Measurements from ENCODE around the gene FBXO2.

The FBXO2 gene

GRCh38 chr1:11654137-11654938 is at the start of gene FBXO2, which contains the start of gene FBXO44:
TSS of gene FBXO2 (minus strand) at chr1:11654429. CDS start at chr1:11654340, 89 bp downstream.
TSS of gene FBXO44 (plus strand) at chr1:11654877. CDS start at chr1:11655836, 959 bp downstream.
- peak; percentile 60 for ATAC-seq
- TF ChIP-seq ISL1 (CRISPR knock-in tag; IDR thresholded peaks at IDR 0.05), result no peak

- TF ChIP-seq PPARA (CRISPR knock-in tag; IDR thresholded peaks at IDR 0.05; ENCODE audit: borderline replicate concordance) (no peak), ZNF70 (CRISPR knock-in tag; IDR thresholded peaks at IDR 0.05) (peak; percentile 91), PATZ1 (CRISPR knock-in tag; IDR thresholded peaks at IDR 0.05; ENCODE audit: borderline replicate concordance) (no peak)
- no peak for ATAC-seq
Observed at GRCh38 chr1:11703357-11704193, 49.3 kb upstream of the FBXO2 start.

GRCh38 chr1:11701981-11702803 is 48.0 kb upstream of the FBXO2 start:
- TF ChIP-seq PPARA (CRISPR knock-in tag; IDR thresholded peaks at IDR 0.05; ENCODE audit: borderline replicate concordance), result no peak
- no peak for ATAC-seq

- ATAC-seq, result peak; percentile 64
- TF ChIP-seq ZNF70 (CRISPR knock-in tag; IDR thresholded peaks at IDR 0.05), result 0 out of 2 replicates have a peak, but pooled peaks have one; percentile 10
- TF ChIP-seq ZFP3 (CRISPR knock-in tag; IDR thresholded peaks at IDR 0.05), result no peak
- TF ChIP-seq PATZ1 (CRISPR knock-in tag; IDR thresholded peaks at IDR 0.05; ENCODE audit: borderline replicate concordance), result no peak
Observed at GRCh38 chr1:11701551-11701961, 47.3 kb upstream of the FBXO2 start.

- ATAC-seq, result no peak
- TF ChIP-seq PATZ1 (CRISPR knock-in tag; IDR thresholded peaks at IDR 0.05; ENCODE audit: borderline replicate concordance) (no peak), ZFP3 (CRISPR knock-in tag; IDR thresholded peaks at IDR 0.05) (no peak), TOX (CRISPR knock-in tag; IDR thresholded peaks at IDR 0.05; ENCODE audit: borderline replicate concordance) (no peak), ISL1 (CRISPR knock-in tag; IDR thresholded peaks at IDR 0.05) (no peak), ESRRG (CRISPR knock-in tag; IDR thresholded peaks at IDR 0.05) (no peak), ZFP30 (CRISPR knock-in tag; IDR thresholded peaks at IDR 0.05) (no peak), CREB5 (CRISPR knock-in tag; IDR thresholded peaks at IDR 0.05; ENCODE audit: low read depth) (no peak), SNAI2 (CRISPR knock-in tag; IDR thresholded peaks at IDR 0.05) (no peak), CSRNP3 (CRISPR knock-in tag; IDR thresholded peaks at IDR 0.05) (no peak), GLIS3 (CRISPR knock-in tag; IDR thresholded peaks at IDR 0.05) (no peak), ZNF565 (CRISPR knock-in tag; conservative IDR thresholded peaks at IDR 0.05; ENCODE audit: low read depth) (no peak), PPARA (CRISPR knock-in tag; IDR thresholded peaks at IDR 0.05; ENCODE audit: borderline replicate concordance) (no peak), ZNF70 (CRISPR knock-in tag; IDR thresholded peaks at IDR 0.05) (no peak), ZC3H10 (CRISPR knock-in tag; IDR thresholded peaks at IDR 0.05) (no peak), POU6F1 (CRISPR knock-in tag; IDR thresholded peaks at IDR 0.05; ENCODE audit: borderline replicate concordance, low read depth) (no peak), RARB (CRISPR knock-in tag; IDR thresholded peaks at IDR 0.05) (no peak), BACH2 (CRISPR knock-in tag; IDR thresholded peaks at IDR 0.05; ENCODE audit: borderline replicate concordance) (no peak), TCF4 (CRISPR knock-in tag; IDR thresholded peaks at IDR 0.05; ENCODE audit: borderline replicate concordance) (no peak)
Observed at GRCh38 chr1:11700601-11701467, 46.6 kb upstream of the FBXO2 start.
